Skeletal muscle cell (primary cell): ENCODE measurements around the gene BDH1.
"Not testable (repeated sequence)": the region's sequence is repeated elsewhere in the genome, so short reads cannot be mapped to it uniquely, and the experiment has no call there.

ENCODE experiments used
- DNase-seq: peaks from one replicate; pipeline ENCODE4 v3.0.0-alpha.2; 2010; ENCODE audit warnings: low read depth
- H3K4me3 ChIP-seq: 2 replicates; pipeline ENCODE4 v1.5.1; 2011; ENCODE audit warnings: low read depth, mild to moderate bottlenecking, control low read depth, low read length, moderate library complexity

Gene BDH1

DNA sequence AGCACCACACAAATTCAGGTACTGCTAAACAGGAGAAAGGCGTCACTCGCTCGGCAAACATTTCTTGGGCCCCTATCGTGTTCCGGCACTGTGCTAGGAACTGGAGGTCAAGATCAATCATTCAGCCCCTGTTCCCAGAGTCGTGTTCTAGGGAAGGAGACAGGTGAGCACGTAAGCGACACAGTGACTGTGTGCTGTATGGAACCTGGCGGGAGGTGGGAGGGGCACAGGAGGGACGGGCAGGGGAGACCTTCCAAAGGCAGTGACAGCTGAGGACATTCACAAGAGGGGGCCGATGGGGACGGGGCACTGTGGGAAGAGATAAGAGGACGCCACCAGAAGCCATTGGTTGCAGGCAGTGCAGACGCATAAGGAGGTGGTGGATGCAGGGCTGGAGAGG is 32.2 kb downstream of the BDH1 start:
- no peak overlapping the region for H3K4me3 ChIP-seq
- no peak for DNase-seq

DNA sequence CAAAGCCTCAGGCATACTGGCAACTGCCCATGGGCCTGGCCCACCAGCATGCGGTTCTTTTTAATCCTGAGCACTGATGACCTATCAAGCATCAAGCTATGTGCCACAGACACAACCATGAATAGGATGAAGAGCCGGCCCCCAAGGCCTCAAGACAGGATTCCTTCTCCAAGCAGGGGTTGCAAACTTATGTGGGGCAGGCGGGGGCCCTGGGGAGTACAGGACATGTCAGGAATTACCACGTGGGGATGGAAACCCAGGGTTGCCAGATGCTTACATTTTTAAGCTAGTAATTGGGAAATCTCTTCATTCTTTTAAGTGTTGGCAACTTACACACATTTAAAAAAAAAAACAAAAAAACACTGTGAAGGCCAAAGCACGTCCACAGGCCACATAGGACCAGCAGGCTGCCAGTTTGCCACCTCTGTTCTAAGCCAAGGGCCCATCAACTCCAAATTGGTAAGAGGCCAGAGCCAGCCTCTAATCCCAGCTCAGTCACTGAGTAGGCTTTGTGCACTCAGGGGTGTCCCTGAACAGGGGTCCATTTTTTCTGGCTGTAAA is 32.8 kb downstream of the BDH1 start:
- DNase-seq: no peak
- no peak overlapping the region for H3K4me3 ChIP-seq

DNA sequence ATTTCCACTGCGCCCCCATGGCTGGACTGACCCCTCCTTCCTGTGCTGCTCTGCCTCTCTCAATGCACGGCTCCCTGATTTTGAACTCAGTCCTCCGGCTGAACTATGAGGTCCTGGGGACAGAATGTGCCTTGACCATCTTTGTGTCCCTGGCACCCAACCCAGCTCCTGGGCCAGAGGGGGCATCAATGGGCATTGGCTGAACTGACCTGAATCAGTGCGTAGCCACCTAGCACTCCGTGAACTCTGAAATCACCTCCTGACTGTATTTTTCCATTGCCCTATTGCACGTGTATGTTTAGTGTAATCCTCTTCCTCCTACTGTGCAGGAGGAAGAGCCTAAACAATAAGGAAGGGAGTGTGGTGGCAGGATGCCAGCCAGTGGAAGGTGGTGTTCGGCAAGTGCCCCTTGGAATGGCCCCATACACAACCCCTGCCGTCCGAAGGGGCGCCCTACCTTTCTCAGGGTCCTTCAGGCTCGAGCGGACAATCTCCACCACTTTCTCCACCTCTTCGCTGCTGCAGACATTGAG is 33.5 kb downstream of the BDH1 start:
- no peak for DNase-seq
- no peak overlapping the region for H3K4me3 ChIP-seq

DNA sequence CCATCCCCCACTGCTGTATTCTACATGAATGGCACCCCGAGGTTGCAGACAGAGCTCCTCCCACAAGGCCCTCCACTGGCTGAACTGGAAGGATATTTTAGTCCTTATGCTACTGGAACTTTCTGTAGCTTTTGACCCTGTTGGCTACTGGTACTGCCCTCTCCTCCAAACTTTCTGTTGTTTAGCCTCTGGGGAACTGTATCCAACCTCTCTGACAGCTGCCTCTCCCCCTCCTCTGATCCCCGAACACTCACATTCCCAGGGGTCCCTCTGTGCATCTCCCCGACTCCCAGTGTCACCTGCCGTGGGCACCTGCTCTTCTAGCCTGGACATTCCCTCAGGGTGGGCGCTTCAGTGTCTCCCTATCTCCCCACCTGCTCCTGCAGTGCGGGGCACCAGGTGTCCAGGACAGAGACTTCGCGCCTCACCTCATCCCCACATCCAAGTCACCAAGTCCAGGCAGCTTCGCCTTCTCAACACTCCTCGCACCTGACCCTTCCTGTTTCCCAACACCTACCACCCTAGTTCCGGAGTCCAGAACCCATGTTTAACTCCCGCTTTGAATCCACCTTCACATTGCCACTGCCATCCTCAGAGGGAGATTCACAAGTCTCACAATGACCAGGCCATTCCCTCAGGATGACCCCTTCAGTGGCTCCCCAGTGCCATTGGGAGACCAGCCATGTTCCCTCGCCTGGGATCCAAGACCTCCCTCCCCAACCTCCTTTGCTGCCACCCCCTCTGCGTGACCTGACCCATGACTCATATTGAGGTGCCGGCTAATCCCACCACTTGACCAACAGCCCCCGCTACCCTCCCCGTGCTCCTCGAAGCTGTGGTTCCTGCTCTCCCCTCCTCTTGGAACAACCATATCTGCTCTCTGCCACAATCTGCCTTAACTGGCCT is 34.2 kb downstream of the BDH1 start:
- H3K4me3 ChIP-seq: no peak overlapping the region

DNA sequence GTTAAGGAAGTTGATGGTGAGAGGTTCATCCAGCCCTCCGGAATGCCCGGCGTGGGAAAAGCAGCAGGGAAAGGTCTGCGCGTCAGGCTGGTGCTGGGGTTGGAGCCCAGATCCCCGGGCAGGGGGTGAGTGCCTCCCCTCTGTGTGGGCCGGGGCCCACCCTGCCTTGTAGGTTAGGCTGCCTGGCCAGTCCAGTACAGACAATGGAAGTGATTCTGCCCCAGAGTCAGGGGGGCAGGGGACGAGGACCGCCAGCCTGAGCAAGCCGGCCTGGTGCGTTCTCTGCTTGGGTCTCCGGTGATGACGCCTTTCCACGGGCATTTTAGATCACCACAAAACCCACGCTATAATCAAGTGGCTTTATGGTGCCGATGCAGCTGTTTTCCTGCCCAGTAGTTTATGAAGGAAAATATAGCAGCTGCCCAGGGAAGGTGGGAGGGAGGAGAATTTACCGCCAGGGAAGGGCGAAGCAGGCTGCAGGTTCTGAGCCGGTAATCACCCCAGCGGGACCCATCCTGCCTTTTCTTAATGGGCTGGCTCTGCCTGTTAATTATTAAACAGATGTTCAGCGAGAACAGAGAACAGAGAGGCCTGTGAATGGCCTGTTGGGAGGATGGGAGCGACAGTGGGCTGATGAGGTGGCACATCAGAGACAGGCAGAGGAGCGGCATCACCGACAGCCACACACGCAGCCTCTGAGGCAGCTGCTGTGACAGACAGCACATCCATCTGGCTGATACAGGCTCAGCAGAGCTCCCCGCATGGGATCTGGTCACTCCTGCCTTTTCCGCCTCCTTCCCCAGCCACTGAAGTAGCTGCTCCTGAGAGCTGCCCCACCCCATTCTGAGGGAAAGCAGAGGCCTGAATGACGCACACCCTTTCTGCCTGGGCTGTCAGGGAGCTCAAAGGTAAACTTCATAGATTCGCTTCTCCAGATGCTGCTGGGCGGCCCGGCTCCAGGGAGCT is 35.2 kb downstream of the BDH1 start:
- DNase-seq: peak; percentile 61
- no peak overlapping the region for H3K4me3 ChIP-seq

More for the DNA sequence above, 34.2 kb downstream of the BDH1 start:
- DNase-seq: no peak

DNA sequence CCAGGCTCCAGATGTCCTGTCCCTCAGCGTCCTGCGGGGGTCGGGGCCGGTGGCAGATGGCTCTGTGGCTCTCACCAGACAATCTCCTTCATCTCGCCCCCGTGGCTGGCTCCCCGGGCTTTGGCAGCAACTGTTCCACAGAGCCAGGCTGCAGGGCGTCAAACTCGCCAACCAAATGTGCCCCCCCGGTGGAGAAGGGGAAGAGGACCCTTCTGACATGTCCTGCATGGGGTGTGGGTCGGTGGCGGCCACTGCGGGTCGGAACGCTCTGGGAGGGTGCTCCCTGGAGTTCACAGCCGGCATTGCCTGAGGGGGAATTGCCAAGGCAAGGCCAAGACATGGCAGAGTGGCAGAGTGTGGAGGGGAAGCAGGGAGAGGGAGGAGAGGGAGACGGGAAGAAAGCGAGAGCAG is 36.0 kb downstream of the BDH1 start:
- DNase-seq: no peak

DNA sequence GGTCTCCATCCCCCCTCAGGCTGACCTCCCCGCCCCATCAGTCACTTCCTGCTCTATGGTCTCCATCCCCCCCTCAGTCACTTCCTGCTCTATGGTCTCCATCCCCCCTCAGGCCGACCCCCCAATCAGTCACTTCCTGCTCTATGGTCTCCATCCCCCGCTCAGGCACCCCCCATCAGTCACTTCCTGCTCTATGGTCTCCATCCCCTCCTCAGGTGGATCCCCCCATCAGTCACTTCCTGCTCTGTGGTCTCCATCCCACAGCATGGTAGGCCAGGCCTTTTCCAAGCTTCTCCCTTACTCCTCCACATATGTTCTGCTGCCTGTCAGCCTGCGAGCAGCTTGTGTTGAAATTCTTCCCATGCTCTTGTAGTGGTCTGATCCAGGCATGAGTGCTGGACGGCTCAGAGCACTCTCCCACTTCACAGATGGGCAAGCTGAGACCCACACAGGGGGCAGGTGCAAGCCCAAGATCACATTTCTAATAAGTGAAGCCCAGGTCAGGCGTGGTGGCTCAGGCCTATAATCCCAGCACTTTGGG is 36.8 kb downstream of the BDH1 start:
- no peak for DNase-seq
- H3K4me3 ChIP-seq: no peak overlapping the region

More for the DNA sequence above, 36.0 kb downstream of the BDH1 start:
- no peak overlapping the region for H3K4me3 ChIP-seq

DNA sequence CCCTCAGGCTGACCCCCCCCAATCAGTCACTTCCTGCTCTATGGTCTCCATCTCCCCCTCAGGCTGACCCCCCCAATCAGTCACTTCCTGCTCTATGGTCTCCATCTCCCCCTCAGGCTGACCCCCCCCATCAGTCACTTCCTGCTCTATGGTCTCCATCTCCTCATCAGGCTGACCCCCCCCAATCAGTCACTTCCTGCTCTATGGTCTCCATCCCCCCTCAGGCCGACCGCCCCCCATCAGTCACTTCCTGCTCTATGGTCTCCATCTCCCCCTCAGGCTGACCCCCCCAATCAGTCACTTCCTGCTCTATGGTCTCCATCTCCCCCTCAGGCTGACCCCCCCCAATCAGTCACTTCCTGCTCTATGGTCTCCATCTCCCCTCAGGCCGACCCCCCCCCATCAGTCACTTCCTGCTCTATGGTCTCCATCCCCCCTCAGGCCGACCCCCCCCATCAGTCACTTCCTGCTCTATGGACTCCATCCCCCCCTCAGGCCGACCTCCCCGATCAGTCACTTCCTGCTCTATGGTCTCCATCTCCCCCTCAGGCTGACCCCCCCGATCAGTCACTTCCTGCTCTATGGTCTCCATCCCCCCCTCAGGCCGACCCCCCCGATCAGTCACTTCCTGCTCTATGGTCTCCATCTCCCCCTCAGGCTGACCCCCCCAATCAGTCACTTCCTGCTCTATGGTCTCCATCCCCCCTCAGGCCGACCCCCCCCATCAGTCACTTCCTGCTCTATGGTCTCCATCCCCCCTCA is 37.7 kb downstream of the BDH1 start:
- not testable (repeated sequence) for DNase-seq, H3K4me3 ChIP-seq

DNA sequence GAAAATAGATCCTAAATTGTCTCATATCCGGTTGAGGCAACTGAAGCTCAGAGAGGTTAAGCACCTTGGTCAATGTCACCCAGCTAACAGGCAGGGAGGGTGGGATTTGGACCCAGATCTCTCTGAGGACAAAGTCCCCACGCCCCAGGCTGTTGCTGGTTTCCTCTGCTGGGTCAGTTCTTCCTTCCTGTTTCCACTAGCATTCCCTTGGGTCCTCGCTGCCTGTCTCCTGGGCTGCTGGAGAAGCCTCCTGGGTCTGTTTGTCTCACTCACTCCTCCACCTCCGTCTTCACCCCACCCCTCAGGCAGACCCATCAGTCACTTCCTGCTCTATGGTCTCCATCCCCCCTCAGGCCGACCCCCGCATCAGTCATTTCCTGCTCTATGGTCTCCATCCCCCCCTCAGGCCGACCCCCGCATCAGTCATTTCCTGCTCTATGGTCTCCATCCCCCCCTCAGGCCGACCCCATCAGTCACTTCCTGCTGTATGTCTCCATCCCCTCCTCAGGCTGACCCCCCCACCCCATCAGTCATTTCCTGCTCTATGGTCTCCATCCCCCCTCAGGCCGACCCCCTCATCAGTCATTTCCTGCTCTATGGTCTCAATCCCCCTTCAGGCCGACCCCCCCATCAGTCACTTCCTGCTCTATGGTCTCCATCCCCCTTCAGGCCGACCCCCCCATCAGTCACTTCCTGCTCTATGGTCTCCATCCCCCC is 38.7 kb downstream of the BDH1 start:
- DNase-seq, H3K4me3 ChIP-seq: not testable (repeated sequence)

DNA sequence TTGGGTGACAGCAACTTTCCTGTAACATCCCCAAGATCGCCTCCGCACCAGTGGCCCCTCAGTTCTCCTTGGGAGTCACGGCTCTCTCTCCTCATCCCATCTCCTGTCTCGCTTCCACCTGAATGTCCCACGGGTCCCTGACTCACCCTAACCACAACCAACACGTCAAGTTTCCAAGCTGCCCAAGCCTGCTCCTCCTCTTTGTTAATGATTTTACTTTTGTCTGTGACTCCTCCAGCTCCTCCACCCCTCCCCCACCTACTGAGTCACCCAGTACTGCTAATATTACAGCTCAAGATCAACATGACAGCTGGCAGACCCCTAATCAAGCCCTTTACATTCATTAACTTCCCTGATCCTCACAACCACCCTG is 39.3 kb downstream of the BDH1 start:
- no peak overlapping the region for H3K4me3 ChIP-seq
- peak; percentile 89 for DNase-seq

DNA sequence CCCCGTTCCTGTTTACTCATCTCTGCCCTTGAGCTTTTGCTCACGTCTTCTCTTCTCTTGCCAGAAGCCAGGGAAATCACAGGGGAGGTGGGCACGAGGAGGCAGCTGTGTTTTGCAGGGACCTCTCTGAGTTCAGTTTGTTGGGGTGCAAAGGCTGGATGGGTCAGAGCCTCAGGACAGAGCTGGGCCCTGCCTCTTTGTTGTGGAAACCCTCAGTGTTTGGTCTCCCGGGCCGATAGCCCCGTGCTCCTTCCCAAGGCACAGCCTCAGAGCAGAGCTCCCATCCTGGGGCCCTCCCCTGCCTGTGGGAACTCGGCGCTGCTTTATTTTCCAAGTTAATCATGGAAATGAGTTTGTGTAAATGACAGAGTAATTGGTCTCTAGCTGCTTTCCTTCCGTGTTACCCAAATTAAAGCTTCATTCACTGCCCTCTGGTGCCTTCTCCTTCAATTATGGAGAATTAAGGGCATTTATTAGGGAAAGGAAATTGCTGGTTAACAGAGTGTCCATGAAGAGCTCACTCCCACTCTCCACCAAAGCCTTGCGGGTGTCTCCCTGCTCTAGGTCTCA is 40.9 kb downstream of the BDH1 start:
- H3K4me3 ChIP-seq: no peak overlapping the region
- DNase-seq: no peak

DNA sequence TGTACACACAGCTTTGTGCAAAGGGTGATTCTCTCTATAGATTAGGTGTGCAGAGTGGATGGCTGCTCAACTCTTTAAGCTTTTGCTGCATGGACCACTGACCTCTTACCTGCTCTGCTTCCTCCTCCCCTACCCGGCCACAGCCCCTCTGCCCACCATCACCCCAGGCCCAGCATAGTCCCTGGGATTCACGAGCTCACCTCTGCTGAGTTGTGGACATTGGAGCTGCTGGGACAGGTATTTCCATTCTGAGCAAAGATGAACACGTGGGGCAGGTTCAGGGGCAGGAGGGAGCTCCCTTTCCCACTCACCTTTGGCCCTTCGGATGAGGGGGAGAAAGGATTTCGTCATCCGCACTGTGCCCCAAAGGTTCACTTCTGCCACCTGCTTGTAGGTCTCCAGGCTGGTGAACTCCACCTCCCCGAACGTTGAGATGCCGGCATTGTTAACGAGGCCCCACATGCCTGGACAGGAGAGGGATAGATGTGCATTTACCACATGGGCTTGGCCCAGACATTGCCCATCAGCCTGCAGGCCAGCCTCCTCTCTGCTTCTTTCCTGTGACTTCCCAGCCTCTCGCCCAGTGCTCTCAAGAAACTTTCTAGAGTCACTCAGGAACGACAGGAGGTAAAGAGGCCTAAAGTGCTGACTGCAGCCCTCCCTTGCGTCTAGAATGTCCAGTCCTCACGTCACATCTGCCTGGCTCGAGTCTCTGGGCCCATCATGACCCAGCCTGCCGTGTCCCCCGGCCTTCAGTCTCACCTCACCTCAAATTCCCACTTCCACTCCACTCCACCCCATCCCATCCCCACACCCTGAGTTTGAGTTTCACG is 41.6 kb downstream of the BDH1 start:
- no peak overlapping the region for H3K4me3 ChIP-seq
- DNase-seq: no peak

DNA sequence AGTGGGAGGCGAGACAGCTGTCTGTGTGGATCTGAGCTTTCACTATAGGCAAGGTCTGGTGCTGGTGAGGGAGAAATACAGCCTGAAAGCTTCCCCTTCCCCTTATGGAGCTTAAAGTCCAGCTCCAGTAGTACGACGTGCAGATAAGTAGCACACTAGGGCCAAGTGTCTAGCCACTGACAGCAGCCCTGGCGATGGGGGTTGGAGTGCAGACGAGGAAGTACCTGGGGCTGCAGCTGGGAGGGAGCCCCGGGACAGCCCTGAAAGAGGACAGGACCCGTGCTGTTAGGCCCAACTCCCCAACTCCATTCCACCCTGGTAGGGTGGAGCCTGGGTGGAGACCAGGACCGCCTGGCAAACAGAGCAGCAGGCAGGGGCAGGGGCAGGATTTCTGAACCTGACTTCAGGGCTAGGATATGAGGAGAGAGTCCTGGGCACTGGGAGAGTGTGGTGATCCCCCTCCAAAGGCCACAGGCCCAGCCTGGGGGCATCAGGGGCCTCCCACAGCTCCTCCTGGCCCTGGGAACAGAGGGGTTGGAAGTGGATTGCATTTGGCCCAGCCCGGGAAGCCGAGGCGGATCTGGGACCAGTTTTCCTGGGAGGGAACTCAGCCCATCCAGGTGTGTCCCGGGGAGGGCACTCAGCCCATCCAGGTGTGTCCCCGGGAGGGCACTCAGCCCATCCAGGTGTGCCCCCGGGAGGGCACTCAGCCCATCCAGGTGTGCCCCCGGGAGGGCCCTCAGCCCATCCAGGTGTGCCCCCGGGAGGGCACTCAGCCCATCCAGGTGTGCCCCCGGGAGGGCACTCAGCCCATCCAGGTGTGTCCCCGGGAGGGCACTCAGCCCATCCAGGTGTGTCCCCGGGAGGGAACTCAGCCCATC is 42.8 kb downstream of the BDH1 start:
- H3K4me3 ChIP-seq: no peak overlapping the region
- no peak for DNase-seq

DNA sequence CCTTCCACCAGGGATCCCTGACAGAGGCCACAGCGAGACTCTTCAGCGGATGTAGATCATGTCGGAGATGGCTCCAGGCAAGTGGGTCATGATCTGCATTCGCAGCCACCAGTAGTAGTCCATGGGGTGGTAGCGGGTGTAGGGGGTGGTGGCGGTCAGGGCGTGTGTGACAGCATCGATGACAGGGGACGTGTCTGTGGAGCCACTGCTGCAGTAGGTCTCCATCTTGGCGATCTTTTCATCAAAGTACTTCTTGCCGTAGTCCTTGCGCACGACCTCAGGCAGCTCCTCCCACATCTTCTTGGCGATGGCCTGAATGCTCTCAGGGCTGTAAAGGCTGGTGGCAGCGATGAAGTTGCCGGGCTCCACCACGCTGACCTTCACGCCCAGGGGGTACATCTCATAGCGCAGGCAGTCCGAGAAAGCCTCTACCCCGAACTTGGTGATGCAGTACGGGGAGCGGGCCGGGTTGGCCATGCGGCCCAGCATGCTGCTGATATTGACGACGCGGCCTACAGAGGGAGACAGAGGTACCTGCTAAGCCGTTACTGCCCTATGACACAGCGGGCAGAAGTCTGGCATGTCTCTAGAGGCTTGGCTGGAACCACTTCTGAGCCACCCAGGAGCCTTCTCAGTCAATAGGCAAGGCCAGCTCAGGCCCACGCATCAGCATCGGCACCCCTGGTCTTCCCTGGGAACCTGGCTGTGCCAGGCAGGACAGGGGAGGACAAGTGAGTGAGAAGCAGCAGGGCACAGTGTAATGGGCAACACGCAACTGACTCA is 43.7 kb downstream of the BDH1 start:
- H3K4me3 ChIP-seq: no peak overlapping the region
- no peak for DNase-seq

DNA sequence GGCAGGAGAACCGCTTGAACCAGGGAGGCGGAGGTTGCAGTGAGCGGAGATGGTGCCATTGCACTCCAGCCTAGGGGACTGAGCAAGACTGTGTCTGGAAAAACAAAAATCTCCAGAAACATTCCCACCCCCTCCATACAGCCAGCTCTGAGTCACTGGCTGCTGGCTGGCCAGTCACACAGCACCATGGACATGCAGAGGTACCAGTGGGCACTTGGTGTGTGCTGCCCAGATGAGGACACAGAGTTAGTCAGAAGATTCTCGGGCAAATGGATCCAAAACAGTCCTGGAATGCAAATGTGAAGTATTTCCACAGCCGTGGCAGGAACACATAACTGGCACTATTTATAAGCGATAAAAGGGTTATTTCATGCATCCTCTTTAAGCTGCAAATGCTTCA is 44.6 kb downstream of the BDH1 start:
- peak; percentile 51 for DNase-seq
- H3K4me3 ChIP-seq: no peak overlapping the region
